WTC11 (cell line): Measurements from ENCODE around the gene WWOX.

Experiments used
- GTF2I ChIP-seq: fragments of 250-450 bp; sonication (Bioruptor Pico); conservative IDR thresholded peaks from 2 replicates; pipeline ENCODE4 v1.4.0; 2021; ENCODE audit warnings: mild to moderate bottlenecking
- NFYB ChIP-seq: sonication (generic); formaldehyde crosslinking; conservative IDR thresholded peaks from 2 replicates; pipeline ENCODE4 v1.8.0; 2022; ENCODE audit warnings: low read depth, missing genetic modification reagents
- SMAD3 ChIP-seq: sonication (generic); formaldehyde crosslinking; IDR thresholded peaks from 2 replicates; pipeline ENCODE4 v1.8.0; 2022; ENCODE audit warnings: missing genetic modification reagents, mild to moderate bottlenecking, borderline replicate concordance
- TP53 ChIP-seq: sonication (generic); formaldehyde crosslinking; IDR thresholded peaks from 2 replicates; pipeline ENCODE4 v1.8.1; 2023; ENCODE audit warnings: mild to moderate bottlenecking, missing genetic modification reagents
- ZNF423 ChIP-seq: fragments of 250-450 bp; sonication (Bioruptor Pico); IDR thresholded peaks from 2 replicates; pipeline ENCODE4 v2.1.2; 2022; ENCODE audit warnings: mild to moderate bottlenecking, moderate library complexity
- TF ChIP-seq, protein P1 (sequence below): fragments of 200-600 bp; IDR thresholded peaks from 2 replicates; pipeline ENCODE4 v1.8.0; 2022; ENCODE audit warnings: antibody characterized with exemption
- TF ChIP-seq, protein P2 (sequence below): sonication (generic); formaldehyde crosslinking; IDR thresholded peaks from 2 replicates; pipeline ENCODE4 v1.8.0; 2022; ENCODE audit warnings: mild to moderate bottlenecking, missing genetic modification reagents

DNA sequence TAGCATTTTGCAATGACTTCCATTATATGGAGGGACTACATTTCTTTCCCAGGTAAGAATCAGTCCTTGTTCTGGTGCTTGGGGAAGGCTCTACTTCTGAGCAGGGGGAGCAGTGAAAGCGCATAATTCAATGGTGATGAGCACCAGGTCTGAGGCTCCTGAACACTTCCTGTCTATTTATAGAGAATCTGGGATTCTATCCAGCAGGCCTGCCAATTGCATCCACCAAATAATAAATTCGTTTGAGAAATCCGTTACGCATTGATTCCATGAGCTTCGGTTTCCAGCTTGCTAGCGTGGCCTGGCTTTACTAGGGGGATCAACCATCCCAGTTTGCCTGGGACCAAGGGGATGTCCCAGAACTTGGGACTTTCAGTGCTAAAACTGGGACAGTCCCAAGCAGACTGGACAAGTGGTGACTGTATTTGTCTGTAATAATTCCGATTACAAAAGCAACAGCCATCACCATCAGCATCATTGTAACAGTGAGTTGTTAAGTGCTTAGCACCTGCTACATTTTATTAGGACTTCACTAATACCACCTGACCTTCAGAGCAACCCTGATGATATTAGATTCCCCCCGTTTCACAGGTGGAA lies 1151.1 kb downstream of the WWOX start:
- TF ChIP-seq NFYB (CRISPR knock-in tag) (no peak), SMAD3 (CRISPR knock-in tag) (no peak), TP53 (CRISPR knock-in tag) (no peak), GTF2I (CRISPR knock-in tag) (no peak), ZNF423 (CRISPR knock-in tag) (no peak)
- TF ChIP-seq, protein P1, sequence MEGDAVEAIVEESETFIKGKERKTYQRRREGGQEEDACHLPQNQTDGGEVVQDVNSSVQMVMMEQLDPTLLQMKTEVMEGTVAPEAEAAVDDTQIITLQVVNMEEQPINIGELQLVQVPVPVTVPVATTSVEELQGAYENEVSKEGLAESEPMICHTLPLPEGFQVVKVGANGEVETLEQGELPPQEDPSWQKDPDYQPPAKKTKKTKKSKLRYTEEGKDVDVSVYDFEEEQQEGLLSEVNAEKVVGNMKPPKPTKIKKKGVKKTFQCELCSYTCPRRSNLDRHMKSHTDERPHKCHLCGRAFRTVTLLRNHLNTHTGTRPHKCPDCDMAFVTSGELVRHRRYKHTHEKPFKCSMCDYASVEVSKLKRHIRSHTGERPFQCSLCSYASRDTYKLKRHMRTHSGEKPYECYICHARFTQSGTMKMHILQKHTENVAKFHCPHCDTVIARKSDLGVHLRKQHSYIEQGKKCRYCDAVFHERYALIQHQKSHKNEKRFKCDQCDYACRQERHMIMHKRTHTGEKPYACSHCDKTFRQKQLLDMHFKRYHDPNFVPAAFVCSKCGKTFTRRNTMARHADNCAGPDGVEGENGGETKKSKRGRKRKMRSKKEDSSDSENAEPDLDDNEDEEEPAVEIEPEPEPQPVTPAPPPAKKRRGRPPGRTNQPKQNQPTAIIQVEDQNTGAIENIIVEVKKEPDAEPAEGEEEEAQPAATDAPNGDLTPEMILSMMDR, result no peak
- TF ChIP-seq, protein P2, sequence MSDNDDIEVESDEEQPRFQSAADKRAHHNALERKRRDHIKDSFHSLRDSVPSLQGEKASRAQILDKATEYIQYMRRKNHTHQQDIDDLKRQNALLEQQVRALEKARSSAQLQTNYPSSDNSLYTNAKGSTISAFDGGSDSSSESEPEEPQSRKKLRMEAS (CRISPR knock-in tag), result no peak
